ENCODE results near the gene PIP4K2B.

GRCh38 chr17:38730526-38731379 lies 68.6 kb downstream of the PIP4K2B start:
- TF ChIP-seq POLR2A (IDR thresholded peaks at IDR 0.05) (no peak), CTCF (IDR thresholded peaks at IDR 0.05) (no peak), EP300 (IDR thresholded peaks at IDR 0.05) (peak in 1 of 2 donors; percentile 30)

Data from tibial nerve (tissue), 4 donors.